COLO668 (cell line): Measurements from ENCODE around the gene NDUFS7.

Experiments used
- DNase-seq: peaks from one replicate; lab custom pipeline; 2025; ENCODE audit not compliant: unreplicated experiment; lab: John Stamatoyannopoulos, UW

The NDUFS7 gene

GRCh38 chr19:1431759-1432506 lies 48.2 kb downstream of the NDUFS7 start:
- DNase-seq = no peak

GRCh38 chr19:1432507-1432887 lies 48.8 kb downstream of the NDUFS7 start:
- DNase-seq = no peak

- DNase-seq = no peak
Measured at GRCh38 chr19:1433119-1434039, 49.7 kb downstream of the NDUFS7 start.

DNA sequence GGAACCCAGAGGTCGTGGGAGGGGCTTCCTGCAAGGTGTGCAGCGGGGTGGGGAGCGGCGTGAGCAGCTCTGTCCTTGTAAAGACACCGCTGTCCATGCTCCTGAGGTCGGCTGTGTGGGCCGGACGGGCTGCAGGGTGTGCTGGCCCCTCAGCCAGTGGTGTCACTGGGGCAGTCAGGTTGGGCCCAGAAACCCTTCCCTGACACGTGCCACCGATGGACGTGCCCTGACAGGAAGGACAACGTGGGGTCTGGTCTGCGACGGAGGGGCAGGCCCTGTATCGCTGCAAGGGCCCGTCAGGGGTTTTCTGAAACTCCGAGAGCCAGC lies 50.3 kb downstream of the NDUFS7 start:
- DNase-seq = no peak

DNA sequence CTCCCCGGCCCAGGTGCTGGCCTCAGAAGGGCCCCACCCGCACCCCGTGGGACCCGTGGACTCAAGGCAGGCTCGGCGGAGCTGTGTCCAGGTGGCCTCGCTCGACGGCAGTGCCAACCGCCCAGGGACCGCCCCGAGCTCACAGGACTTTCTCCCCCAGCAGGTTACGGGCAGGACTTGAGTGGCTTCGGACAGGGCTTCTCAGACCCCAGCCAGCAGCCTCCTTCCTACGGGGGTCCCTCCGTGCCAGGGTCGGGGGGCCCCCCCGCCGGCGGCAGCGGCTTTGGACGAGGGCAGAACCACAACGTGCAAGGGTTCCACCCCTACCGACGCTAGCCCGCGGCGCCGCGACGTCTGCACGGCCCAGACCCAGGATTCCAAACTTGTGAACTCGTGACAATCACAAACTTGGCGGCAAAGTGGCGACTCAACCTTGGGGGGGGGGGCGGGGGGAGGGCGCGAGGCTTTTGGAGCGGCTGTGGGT lies 50.9 kb downstream of the NDUFS7 start:
- no peak for DNase-seq

DNA sequence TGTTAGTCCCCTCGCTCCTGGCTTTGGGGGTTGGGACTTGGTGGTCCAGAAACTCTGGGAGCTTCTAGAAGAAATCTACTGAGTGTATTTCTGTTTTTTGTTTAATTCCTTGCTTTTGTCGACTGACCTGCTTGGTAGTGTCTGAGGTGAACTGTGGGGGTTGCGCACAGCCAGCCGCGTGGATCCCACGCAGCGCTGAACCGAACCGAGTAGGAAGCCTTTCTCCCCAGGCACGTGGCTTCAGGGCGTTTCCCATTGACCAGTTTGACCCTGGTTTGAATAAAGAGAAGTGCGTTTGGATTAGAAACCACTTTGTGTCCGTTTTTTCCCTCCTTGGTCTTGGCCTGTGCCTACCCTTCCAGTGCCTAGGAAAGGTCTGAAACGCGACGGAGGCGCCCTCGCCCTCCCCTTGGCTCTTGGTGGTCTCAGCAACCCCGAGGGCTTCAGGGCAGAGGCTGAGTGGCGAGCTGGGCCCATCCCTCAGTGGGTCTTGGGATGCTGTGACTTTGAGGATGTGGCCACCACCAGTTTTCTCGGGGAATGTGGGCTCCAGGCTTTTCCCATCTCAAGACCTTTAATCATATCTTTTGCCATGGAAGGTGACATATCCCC lies 51.8 kb downstream of the NDUFS7 start:
- no peak for DNase-seq

DNA sequence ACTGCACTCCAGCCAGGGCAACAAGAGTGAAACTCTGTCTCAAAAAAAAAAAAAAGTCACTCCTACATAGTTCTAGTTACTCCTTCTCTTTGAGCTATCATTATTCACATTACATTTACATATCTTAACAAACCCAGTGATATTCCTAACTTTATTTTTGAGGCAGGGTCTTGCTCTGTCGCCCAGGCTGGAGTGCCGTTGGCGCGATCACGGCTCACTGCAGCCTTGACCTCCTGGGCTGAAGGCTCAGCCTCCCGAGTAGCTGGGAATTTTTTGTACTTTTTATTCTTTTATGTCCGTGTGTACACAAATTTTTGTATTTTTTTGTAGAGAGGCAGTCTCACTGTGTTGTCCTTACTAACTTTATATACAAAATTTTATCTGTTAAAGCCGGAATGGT lies 53.9 kb downstream of the NDUFS7 start:
- no peak for DNase-seq

DNA sequence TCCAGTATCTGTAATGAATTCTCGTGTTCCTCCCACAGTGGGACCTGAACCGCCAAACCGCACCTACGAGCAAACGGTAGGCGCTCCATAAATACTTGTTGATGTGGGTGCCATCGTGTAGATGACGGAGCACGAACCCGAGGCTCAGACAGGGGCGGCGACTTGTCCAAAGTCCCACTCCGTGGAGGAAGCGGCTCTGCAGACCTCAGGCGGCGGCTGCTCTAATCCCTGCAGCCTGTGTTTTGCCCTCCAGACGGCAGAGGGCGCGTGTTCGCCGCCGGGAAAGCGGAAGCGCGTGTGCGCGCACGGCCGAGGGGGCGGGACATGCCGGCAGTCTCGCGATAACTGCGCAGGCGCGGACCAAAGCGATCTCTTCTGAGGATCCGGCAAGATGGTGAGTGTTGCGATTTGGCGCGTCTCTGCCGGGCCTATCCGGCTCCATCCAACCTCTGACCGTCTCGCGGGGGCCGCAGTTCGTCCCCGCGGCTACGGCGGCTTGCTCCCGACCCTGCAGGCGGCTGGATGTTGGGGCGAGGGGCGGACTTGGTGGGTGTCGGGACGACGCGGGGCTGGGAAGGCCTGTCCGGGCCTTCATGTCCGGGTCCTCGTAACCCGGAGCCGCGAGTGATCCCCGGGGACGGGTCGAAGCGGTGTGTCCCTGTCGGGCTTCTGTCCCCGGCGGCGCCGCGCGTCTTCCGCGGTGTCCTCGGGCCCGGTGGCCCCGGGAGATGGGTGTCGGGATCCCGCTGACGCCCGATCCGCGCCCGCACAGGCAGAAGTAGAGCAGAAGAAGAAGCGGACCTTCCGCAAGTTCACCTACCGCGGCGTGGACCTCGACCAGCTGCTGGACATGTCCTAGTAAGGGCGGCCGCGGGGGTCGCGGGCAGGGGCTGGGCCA lies 54.6 kb downstream of the NDUFS7 start, which contains the start of gene RPS15:
Gene RPS15 (plus strand): TSS at position 362 of the 898 bp plus-strand sequence. CDS start 30 bp downstream, at position 392.
- peak; percentile 96 for DNase-seq

DNA sequence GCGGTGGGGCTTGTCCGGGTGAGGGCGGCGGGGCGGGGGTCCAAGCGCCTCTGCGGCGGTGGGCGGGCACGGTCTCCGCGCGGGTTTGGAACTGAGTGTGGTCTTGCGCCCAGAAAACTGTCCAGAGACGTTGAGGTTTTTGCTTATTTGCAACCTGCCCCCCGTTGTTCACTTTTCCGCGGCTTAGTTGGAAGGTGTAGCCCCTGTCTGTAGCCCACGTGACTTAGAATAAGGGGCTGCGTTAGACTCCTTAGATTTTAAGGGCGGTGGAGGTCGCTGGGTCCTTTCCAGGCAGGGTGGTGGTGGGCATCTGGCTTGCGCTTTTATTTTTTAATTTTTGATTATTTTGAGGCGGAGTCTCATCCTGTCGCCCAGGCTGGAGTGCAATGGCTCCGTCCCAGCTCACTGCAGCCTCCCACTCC lies 55.2 kb downstream of the NDUFS7 start:
- no peak for DNase-seq

GRCh38 chr19:1439525-1440417 lies 56.1 kb downstream of the NDUFS7 start:
- peak; percentile 30 for DNase-seq

DNA sequence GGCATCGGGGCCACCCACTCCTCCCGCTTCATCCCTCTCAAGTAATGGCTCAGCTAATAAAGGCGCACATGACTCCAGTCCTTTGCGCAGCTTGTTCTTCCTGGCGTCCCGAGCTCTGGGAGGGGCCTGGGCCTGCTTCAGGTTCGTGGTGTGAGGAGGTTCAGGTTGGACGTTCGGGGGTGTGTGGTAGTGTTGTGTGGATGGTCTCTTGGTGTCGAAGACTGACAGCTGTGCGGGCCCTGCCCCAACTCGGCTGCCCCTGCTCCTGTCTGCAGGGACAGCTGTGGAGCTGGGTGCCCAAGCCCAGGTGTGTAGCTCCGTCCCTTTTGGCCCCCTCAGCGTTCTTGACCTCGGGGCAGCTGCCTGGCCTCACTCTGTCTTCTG lies 56.7 kb downstream of the NDUFS7 start:
- DNase-seq = no peak

GRCh38 chr19:1441022-1441426 lies 57.3 kb downstream of the NDUFS7 start:
- DNase-seq = no peak

DNA sequence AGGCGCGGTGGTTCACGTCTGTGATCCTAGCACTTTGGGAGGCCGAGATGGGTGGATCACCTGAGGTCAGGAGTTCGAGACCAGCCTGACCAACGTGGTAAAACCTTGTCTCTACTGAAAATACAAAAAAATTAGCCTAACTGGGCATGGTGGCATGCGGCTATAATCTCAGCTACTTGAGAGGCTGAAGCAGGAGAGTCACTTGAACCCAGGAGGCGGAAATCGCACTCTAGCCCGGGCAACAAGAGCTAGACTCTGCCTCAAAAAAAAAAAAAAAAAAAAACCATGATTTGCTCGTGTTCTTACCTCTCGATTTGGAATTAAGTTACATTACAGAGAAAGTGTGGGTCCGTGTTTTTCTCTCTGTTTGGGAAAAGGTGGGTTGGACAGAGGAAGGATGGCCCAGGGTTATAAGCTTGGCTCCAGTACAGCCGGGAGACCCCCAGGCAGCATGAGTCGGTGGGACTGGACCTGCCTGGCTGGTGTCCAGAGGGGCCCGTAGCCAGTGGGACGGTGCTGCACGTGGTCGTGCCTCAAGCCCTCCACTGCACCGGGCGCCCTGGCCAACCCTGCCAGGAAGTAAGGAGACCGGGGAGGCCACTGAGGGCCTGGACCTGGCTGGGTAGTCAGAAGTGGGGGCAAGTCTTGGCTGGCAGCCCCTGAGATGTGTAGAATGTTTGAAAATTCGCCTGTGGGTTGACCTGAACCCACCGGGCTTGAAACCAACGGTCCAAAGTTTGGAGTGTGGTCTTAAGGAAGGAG lies 58.2 kb downstream of the NDUFS7 start:
- DNase-seq = no peak
